NB4 (cell line): ENCODE results near the gene TMCC3.

Source experiments
- CTCF ChIP-seq: IDR thresholded peaks from one replicate; pipeline ENCODE4 v1.5.1; 2012; ENCODE audit warnings: low read depth, low read length
- MAX ChIP-seq: IDR thresholded peaks from 2 replicates; pipeline ENCODE4 v1.6.1; 2011; ENCODE audit warnings: low read depth, low read length
- POLR2A ChIP-seq: IDR thresholded peaks from 2 replicates; pipeline ENCODE4 v1.6.1; 2011; ENCODE audit warnings: mild to moderate bottlenecking; ENCODE audit not compliant: insufficient read length; ENCODE audit errors: extremely low read depth

- TF ChIP-seq CTCF (no peak), MAX (no peak), POLR2A (no peak)
These were observed 19.7 kb upstream of the TMCC3 start for GRCh38 chr12:94670075-94670474.
